Calu3 (cell line): Measurements from ENCODE around the gene LMTK2. TPM values are rescaled to one million over a fixed set of nuclear protein-coding genes. Genes with fewer than 3 reads are reported as not detected.

Source experiments
- BruUV-seq: library from RNA; stranded (reverse); fragments of 400-500 nt; replicated peaks from 2 replicates; lab custom pipeline; 2021; lab: Mats Ljungman, UMichigan
- CTCF ChIA-PET: fragments of 300-600 bp; sonication (Branson Sonifier 250); formaldehyde crosslinking; loops from one replicate; lab custom pipeline; 2022; ENCODE audit warnings: antibody characterized with exemption; lab: Charles Lee
- DNase-seq: peaks from one replicate; pipeline ENCODE4 v3.0.0; 2022
- H3K27ac Mint-ChIP-seq: one replicate; pipeline ENCODE4 v1.8.0; 2022; ENCODE audit warnings: mixed read lengths; ENCODE audit not compliant: unreplicated experiment
- H3K27me3 Mint-ChIP-seq: one replicate; pipeline ENCODE4 v1.8.0; 2022; ENCODE audit warnings: mixed read lengths; ENCODE audit not compliant: unreplicated experiment
- H3K36me3 Mint-ChIP-seq: one replicate; pipeline ENCODE4 v1.8.0; 2022; ENCODE audit warnings: mild to moderate bottlenecking, moderate library complexity, mixed read lengths; ENCODE audit not compliant: insufficient read depth, unreplicated experiment
- H3K4me1 Mint-ChIP-seq: one replicate; pipeline ENCODE4 v1.8.0; 2022; ENCODE audit warnings: mild to moderate bottlenecking, low read depth, mixed read lengths; ENCODE audit not compliant: unreplicated experiment
- H3K4me3 Mint-ChIP-seq: one replicate; pipeline ENCODE4 v1.8.0; 2022; ENCODE audit warnings: mild to moderate bottlenecking, low read depth, moderate library complexity, mixed read lengths; ENCODE audit not compliant: unreplicated experiment
- H3K9me3 Mint-ChIP-seq: one replicate; pipeline ENCODE4 v1.8.0; 2022; ENCODE audit warnings: low read depth, mixed read lengths; ENCODE audit not compliant: unreplicated experiment
- CTCF ChIP-seq: fragments of 200-600 bp; IDR thresholded peaks from one replicate; pipeline ENCODE4 v1.8.0; 2022; ENCODE audit warnings: antibody characterized with exemption; ENCODE audit not compliant: unreplicated experiment
- intact Hi-C: fragments of 100-400 bp; cut with micrococcal nuclease; formaldehyde crosslinking; loops from one replicate; pipeline ENCODE4 v1.10.0; 2022; ENCODE audit not compliant: unreplicated experiment
- total RNA-seq: library from RNA; stranded (reverse); gene quantifications from 2 replicates; pipeline ENCODE4 v1.2.3, GENCODE V29; 2022

The LMTK2 gene
- total RNA-seq, 1 experiment from 2014 or later = 29.9 TPM

DNA sequence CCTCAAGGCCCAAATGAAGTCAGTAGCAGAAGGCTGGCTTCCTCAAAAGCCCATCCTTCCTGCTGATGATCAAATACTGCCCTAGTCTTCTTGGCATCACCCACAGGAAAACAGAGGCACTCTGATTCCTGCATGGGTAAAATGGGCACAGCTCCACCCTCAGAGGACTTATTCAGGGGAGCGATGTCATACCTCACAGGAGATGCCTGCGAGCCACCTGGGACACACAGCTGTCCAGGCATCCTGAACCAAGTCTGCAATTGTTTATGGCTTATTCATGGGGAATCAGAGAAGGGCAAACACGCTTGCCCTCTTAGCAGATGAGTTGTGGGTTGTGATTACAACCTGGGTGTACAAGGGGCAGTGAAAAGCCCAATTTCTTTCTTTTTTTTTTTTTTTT is 22.0 kb upstream of the LMTK2 start:
- intact Hi-C loops = no loop called here
- Mint-ChIP-seq H3K27ac (no peak overlapping the region), H3K27me3 (no peaks in the 10 kb centered on the region), H3K4me3 (no peak overlapping the region), H3K36me3 (no peaks in the 10 kb centered on the region), H3K9me3 (no peaks in the 10 kb centered on the region), H3K4me1 (peaks cover 8% of the 10 kb centered on the region)
- CTCF ChIA-PET = no interaction called here
- no peak for DNase-seq
- no peak for TF ChIP-seq CTCF
- no TSS peak for BruUV-seq

DNA sequence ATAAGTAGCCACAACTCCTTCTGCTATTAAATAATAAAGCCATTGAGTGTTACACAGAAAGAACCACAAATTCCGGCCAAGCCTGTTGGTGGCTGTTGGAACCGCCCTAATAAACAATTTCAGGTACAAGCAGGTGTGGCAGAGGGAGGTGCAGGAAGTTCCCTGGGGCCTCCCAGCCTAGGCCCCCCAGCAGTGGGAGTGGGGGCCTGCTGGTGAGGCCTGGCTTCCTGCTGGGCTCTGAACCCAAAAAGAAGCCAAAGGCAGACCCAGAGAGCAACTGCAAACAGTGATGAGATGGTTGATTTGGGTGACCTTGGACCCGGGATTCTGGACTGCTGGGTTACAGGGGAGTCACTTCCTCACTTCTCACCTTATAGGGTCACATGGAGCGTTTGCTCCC is 21.0 kb upstream of the LMTK2 start:
- TF ChIP-seq CTCF = no peak
- no TSS peak for BruUV-seq
- H3K27me3 Mint-ChIP-seq = no peaks in the 10 kb centered on the region
- intact Hi-C loops = no loop called here
- CTCF ChIA-PET = no interaction called here
- no peak for DNase-seq
- H3K27ac Mint-ChIP-seq = no peak overlapping the region
- no peaks in the 10 kb centered on the region for H3K36me3 Mint-ChIP-seq
- no peaks in the 10 kb centered on the region for H3K9me3 Mint-ChIP-seq
- peaks cover 8% of the 10 kb centered on the region for H3K4me1 Mint-ChIP-seq
- no peak overlapping the region for H3K4me3 Mint-ChIP-seq

DNA sequence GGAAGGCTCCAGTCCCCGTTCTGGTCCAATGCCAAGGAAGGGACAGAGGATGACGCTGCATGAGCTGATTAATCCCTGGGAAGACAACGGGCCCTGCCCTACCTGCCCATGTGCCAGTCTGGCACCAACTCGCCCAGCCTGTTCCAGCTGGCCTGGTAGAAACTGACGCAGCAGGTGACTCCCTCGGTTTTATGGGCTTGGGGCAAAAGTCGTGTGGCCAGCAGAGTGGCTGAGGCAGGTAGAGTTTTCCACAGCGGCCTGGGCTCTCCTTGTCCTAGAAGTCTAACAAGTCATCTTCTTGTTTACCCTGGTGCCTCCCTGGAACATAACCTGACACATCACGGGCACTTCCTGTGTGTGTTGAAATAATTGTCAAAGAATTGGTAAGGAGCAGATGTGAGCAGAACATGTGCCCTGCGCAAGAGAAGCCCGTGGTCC is 20.4 kb upstream of the LMTK2 start:
- CTCF ChIA-PET = no interaction called here
- BruUV-seq = no TSS peak
- Mint-ChIP-seq H3K9me3 (no peaks in the 10 kb centered on the region), H3K36me3 (no peaks in the 10 kb centered on the region), H3K27ac (no peak overlapping the region), H3K4me1 (peaks cover 8% of the 10 kb centered on the region), H3K4me3 (no peak overlapping the region), H3K27me3 (no peaks in the 10 kb centered on the region)
- TF ChIP-seq CTCF = no peak
- peak; percentile 63 for DNase-seq
- intact Hi-C loops = no loop called here

GRCh38 chr7:98088109-98088508 is 18.6 kb upstream of the LMTK2 start:
- intact Hi-C loops = no loop called here
- Mint-ChIP-seq H3K9me3 (no peaks in the 10 kb centered on the region), H3K4me3 (no peak overlapping the region), H3K36me3 (no peaks in the 10 kb centered on the region), H3K27me3 (no peaks in the 10 kb centered on the region), H3K27ac (no peak overlapping the region), H3K4me1 (peaks cover 8% of the 10 kb centered on the region)
- DNase-seq = no peak
- CTCF ChIA-PET = no interaction called here
- no peak for TF ChIP-seq CTCF
- BruUV-seq = no TSS peak
